Adrenal gland (tissue), 12 donors: ENCODE data around the gene KIAA1755. TPM values are rescaled to one million over a fixed set of nuclear protein-coding genes. Genes with fewer than 3 reads are reported as not detected.

Experiments
- DNase-seq, 7 donors: peaks; one replicate each; pipeline ENCODE4 v3.0.0-alpha.2; 2019 to 2020
- H3K27ac ChIP-seq, 5 donors: fragments of 200-600 bp; sonication (generic) in 4 of 5; 1 replicate in 3 of 5; 2 replicates in 2 of 5; pipeline versions ENCODE4 v1.5.1 to v1.8.0; 2016 to 2020; ENCODE audit warnings: mild to moderate bottlenecking in 1 of 5
- H3K27me3 ChIP-seq: fragments of 200-600 bp; 2 replicates; pipeline ENCODE4 v1.8.0; 2021
- H3K36me3 ChIP-seq, 2 donors: fragments of 200-600 bp; replicated peaks in 1 of 2; 1 replicate in 1 of 2; 2 replicates in 1 of 2; pipeline versions ENCODE4 v1.5.1 to v1.8.0; 2018 to 2022
- H3K4me1 ChIP-seq, 2 donors: fragments of 200-600 bp; replicated peaks in 1 of 2; 1 replicate in 1 of 2; 2 replicates in 1 of 2; pipeline versions ENCODE4 v1.5.1 to v1.8.0; 2018 to 2021
- H3K4me3 ChIP-seq, 4 donors: fragments of 200-600 bp; sonication (generic) in 3 of 4; one replicate each; pipeline ENCODE4 v1.5.1; 2016 to 2018
- H3K9me3 ChIP-seq, 3 donors: fragments of 200-600 bp; sonication (generic) in 1 of 3; replicated peaks in 1 of 3; 1 replicate in 2 of 3; 2 replicates in 1 of 3; pipeline versions ENCODE4 v1.5.1 to v1.8.0; 2016 to 2021
- POLR2A ChIP-seq, 2 donors: fragments of 450-650 bp; IDR thresholded peaks; one replicate each; pipeline ENCODE4 v1.6.1; 2017; ENCODE audit warnings: antibody characterized with exemption in 2 of 2, mild to moderate bottlenecking in 2 of 2, moderate library complexity in 1 of 2
- WGBS, 4 donors: extraction: QIAGEN DNeasy Blood & Tissue Kit in 2 of 4; methylation state at CpG; one replicate each; pipeline versions ENCODE4 v1.1.5 to v1.1.7; 2013 to 2017; 5-methylcytosine and 5-hydroxymethylcytosine counted together
- intact Hi-C, 2 donors: fragments of 100-400 bp; cut with DNase I; formaldehyde crosslinking; loops; one replicate each; pipeline versions ENCODE4 v1.14.1 to v1.15.0; 2022 to 2023
- polyA plus RNA-seq, 3 donors: library from polyadenylated mRNA; stranded (reverse); fragments of 200-250 nt in 2 of 3; fragments of 350-450 nt in 1 of 3; fragmentation: Illumina TruSeq in 1 of 3; extraction: RNeasy Lipid Tissue Mini Kit (QIAGEN cat#74804) in 1 of 3; gene quantifications; one replicate each; pipeline ENCODE4 v1.2.3, GENCODE V29; 2013 to 2014
- total RNA-seq, 9 donors: library from RNA; depleted of rRNA in 4 of 9; stranded (reverse); fragments of >200 nt in 4 of 9; fragments of 120-200 nt in 1 of 9; fragmentation: NEBNext Ultra II Directional in 1 of 9; extraction: Animal tissue kit (Norgen Biotek cat#: 25700) in 1 of 9; gene quantifications; one replicate each; pipeline versions ENCODE4 v1.1.0 to v1.2.4, GENCODE V29; 2013 to 2023
- TF ChIP-seq, protein P1 (sequence below), 6 experiments: fragments of 450-650 bp in 4 of 6; fragments of 200-600 bp in 2 of 6; sonication (generic) in 1 of 6; IDR thresholded peaks; 1 replicate in 5 of 6; 2 replicates in 1 of 6; pipeline versions ENCODE4 v1.5.1 to v1.8.0; 2016 to 2021; ENCODE audit warnings: antibody characterized with exemption in 6 of 6, mild to moderate bottlenecking in 2 of 6, moderate library complexity in 1 of 6
- donor health status: healthy with polysubstance abuse.
- donor health status: Bipolar disorder and iron deficiency.
- donor health status: DM: yes; HTN: yes; CAD: no.
- donor health status: DM: no; HTN: no; CAD: no.
- donor health status: DM: no; HTN: no; CAD: no.
- donor health status: DM: yes; HTN: yes; CAD: no.

Gene KIAA1755
- total and polyA plus RNA-seq, 12 donors: 0.42 to 8.0 (median 2.0) TPM

DNA sequence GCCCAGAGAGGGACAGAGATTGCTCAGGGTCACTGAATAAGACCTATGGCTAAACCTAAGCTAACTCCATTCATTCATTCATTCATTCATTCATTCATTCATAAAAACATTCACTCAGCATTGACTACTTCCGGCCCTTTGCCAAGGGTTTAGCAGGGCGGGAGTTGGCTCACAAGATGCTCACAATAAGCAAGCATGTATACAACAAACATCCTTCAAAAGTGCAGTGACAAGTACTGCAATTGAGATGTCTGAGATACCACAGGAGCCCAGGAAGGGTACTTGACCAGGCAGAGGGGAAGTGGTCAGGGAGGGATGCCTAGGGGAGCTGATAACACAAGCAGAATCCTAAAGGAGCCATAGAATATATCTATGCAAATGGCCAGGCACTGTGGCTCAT, 18.2 kb upstream of the KIAA1755 start:
- Histone ChIP-seq H3K36me3 (no peaks in the 10 kb centered on the region), H3K4me1 (no peaks in the 10 kb centered on the region), H3K27me3 (no peaks in the 10 kb centered on the region), H3K27ac (no peak overlapping the region), H3K9me3 (no peaks in the 10 kb centered on the region), H3K4me3 (no peak overlapping the region)
- intact Hi-C loops: no loop called here
- DNase-seq: no peak
- TF ChIP-seq POLR2A (IDR thresholded peaks at IDR 0.05): no peak
- TF ChIP-seq, protein P1, sequence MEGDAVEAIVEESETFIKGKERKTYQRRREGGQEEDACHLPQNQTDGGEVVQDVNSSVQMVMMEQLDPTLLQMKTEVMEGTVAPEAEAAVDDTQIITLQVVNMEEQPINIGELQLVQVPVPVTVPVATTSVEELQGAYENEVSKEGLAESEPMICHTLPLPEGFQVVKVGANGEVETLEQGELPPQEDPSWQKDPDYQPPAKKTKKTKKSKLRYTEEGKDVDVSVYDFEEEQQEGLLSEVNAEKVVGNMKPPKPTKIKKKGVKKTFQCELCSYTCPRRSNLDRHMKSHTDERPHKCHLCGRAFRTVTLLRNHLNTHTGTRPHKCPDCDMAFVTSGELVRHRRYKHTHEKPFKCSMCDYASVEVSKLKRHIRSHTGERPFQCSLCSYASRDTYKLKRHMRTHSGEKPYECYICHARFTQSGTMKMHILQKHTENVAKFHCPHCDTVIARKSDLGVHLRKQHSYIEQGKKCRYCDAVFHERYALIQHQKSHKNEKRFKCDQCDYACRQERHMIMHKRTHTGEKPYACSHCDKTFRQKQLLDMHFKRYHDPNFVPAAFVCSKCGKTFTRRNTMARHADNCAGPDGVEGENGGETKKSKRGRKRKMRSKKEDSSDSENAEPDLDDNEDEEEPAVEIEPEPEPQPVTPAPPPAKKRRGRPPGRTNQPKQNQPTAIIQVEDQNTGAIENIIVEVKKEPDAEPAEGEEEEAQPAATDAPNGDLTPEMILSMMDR (IDR thresholded peaks at IDR 0.05): no peak
- WGBS, 4 donors: 91 to 97% (median 93%) methylated on average over 2 of the region's 2 CpGs

DNA sequence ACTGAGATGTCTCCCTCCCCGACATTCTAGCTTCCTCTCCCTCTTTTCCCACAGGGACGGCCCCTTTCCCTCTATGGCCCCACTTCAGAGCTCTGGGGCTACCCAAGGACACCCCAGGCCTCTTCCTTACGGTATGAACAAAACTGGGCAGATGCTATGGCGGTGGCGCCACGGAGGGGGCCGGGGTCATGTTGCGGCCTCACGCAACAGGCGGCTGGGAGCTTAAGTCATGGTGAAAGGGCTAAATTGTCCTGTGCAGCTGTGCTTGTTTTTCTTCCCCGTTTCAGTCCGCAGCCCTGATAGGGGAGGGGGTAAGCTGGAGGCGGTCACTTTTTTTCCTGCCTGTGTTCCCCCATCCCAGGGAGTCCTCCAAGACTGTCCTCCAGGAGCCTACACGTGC, 17.6 kb upstream of the KIAA1755 start:
- Histone ChIP-seq H3K27me3 (no peaks in the 10 kb centered on the region), H3K9me3 (no peaks in the 10 kb centered on the region), H3K36me3 (no peaks in the 10 kb centered on the region), H3K4me1 (no peaks in the 10 kb centered on the region), H3K4me3 (no peak overlapping the region), H3K27ac (no peak overlapping the region)
- whole genome bisulfite sequencing, 4 donors: 54 to 71% (median 64%) methylated on average over 11 to 14 of the region's 14 CpGs
- TF ChIP-seq POLR2A (IDR thresholded peaks at IDR 0.05): no peak
- TF ChIP-seq, protein P1 (IDR thresholded peaks at IDR 0.05): no peak
- intact Hi-C loops: no loop called here
- DNase-seq: no peak

DNA sequence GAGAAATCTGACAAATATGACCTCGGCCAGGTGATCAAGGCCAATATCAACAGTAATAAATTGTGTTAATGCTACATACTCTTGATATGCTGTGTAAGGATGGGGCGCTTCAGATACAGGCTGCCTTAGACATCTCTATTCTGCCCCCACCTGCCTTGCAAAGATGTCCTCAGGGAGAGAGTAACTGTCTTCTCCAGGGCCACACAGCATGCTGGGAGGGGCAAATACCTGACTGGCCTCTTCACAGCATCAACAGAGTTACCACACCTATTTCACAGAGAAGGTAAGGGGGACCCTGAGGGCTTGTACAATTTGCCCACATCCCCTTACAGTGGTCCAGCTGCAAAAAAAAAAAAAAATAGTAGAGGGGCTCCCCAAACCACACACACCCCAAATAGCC, 17.2 kb upstream of the KIAA1755 start:
- TF ChIP-seq, protein P1 (IDR thresholded peaks at IDR 0.05): no peak
- TF ChIP-seq POLR2A (IDR thresholded peaks at IDR 0.05): no peak
- intact Hi-C loops: no loop called here
- no peak for DNase-seq
- H3K27ac ChIP-seq: no peak overlapping the region
- H3K27me3 ChIP-seq: no peaks in the 10 kb centered on the region
- H3K4me3 ChIP-seq: no peak overlapping the region
- no peaks in the 10 kb centered on the region for H3K4me1 ChIP-seq
- H3K36me3 ChIP-seq: no peaks in the 10 kb centered on the region
- no peaks in the 10 kb centered on the region for H3K9me3 ChIP-seq
- 62 to 78% (median 75%) methylated on average over 2 of the region's 2 CpGs for WGBS, 4 donors

DNA sequence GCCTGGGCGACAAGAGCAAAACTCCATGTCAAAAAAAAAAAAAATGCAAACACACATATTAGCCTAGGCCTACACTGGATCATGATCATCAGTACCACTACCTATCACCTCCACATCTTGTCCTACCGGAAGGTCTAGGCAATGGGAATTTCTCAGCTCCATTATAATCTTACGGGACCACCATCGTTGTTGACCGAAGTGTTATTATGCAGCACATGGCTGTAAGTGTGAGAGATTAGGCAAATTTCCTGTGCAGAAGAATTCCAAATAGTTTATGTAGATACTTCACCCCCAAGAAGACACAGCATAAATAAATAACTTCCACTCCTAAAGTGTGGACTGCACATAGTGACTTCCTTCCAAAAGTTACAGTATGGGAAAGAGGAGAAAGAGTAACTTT, 16.8 kb upstream of the KIAA1755 start:
- H3K4me3 ChIP-seq: no peak overlapping the region
- H3K36me3 ChIP-seq: no peaks in the 10 kb centered on the region
- intact Hi-C loops: no loop called here
- no peak overlapping the region for H3K27ac ChIP-seq
- WGBS, 4 donors: 85 to 93% (median 89%) methylated on average over 5 of the region's 5 CpGs
- TF ChIP-seq, protein P1 (IDR thresholded peaks at IDR 0.05): no peak
- no peak for TF ChIP-seq POLR2A (IDR thresholded peaks at IDR 0.05)
- no peaks in the 10 kb centered on the region for H3K4me1 ChIP-seq
- no peak for DNase-seq
- H3K9me3 ChIP-seq: no peaks in the 10 kb centered on the region
- H3K27me3 ChIP-seq: no peaks in the 10 kb centered on the region
